ENCODE results near the gene SPCS3. TPM values are rescaled to one million over a fixed set of nuclear protein-coding genes. Genes with fewer than 3 reads are reported as not detected.

The SPCS3 gene
- total RNA-seq, 1 donor from 2014 or later = 225 TPM

- Histone ChIP-seq H4K20me1 (ENCODE audit: insufficient read depth, low read length) (no peaks in the 10 kb centered on the region), H3K36me3 (ENCODE audit: insufficient read depth, low read length) (no peaks in the 10 kb centered on the region), H3K27me3 (ENCODE audit: insufficient read depth, low read length) (no peaks in the 10 kb centered on the region), H3K9me3 (ENCODE audit: insufficient read depth, low read depth, low read length) (no peaks in the 10 kb centered on the region), H2AFZ (ENCODE audit: low read depth, low read length) (no peak overlapping the region), H3K4me1 (ENCODE audit: insufficient read depth, low read length) (peaks cover 13% of the 10 kb centered on the region), H3K27ac (ENCODE audit: low read depth, low read length) (no peak overlapping the region), H3K4me2 (ENCODE audit: low read length) (no peak overlapping the region), H3K4me3 (ENCODE audit: insufficient read depth, low read depth, low read length) (no peak overlapping the region), H3K79me2 (ENCODE audit: insufficient read depth, low read length) (no peaks in the 10 kb centered on the region), H3K9ac (ENCODE audit: low read length) (no peak overlapping the region)
- no peak overlapping the region for H3K4me3 Mint-ChIP-seq (ENCODE audit: unreplicated experiment)
- TF ChIP-seq CTCF (IDR thresholded peaks at IDR 0.05; ENCODE audit: insufficient read depth, low read depth, low read length) (no peak), EZH2 (IDR thresholded peaks at IDR 0.05; ENCODE audit: insufficient read depth, low read length) (no peak)
- no peaks in the 10 kb centered on the region for H3K27me3 Mint-ChIP-seq (ENCODE audit: low read depth, unreplicated experiment)
- no peaks in the 10 kb centered on the region for H3K36me3 Mint-ChIP-seq (ENCODE audit: low read depth, unreplicated experiment)
- DNase-seq (ENCODE audit: low read depth) (no peak), FAIRE-seq (no peak)
- H3K4me1 Mint-ChIP-seq (ENCODE audit: low read depth, unreplicated experiment) = peaks cover 17% of the 10 kb centered on the region
- peaks cover under 1% of the 10 kb centered on the region for H3K9me3 Mint-ChIP-seq (ENCODE audit: unreplicated experiment)
- no peak overlapping the region for H3K27ac Mint-ChIP-seq (ENCODE audit: unreplicated experiment)
Observed at GRCh38 chr4:176298664-176299063, 21.1 kb upstream of the SPCS3 start.

- Histone ChIP-seq H3K4me1 (ENCODE audit: insufficient read depth, low read length) (peaks cover 13% of the 10 kb centered on the region), H3K9ac (ENCODE audit: low read length) (no peak overlapping the region), H4K20me1 (ENCODE audit: insufficient read depth, low read length) (no peaks in the 10 kb centered on the region), H3K27me3 (ENCODE audit: insufficient read depth, low read length) (no peaks in the 10 kb centered on the region), H3K79me2 (ENCODE audit: insufficient read depth, low read length) (no peaks in the 10 kb centered on the region), H2AFZ (ENCODE audit: low read depth, low read length) (no peak overlapping the region), H3K4me2 (ENCODE audit: low read length) (no peak overlapping the region), H3K4me3 (ENCODE audit: insufficient read depth, low read depth, low read length) (no peak overlapping the region), H3K36me3 (ENCODE audit: insufficient read depth, low read length) (no peaks in the 10 kb centered on the region), H3K9me3 (ENCODE audit: insufficient read depth, low read depth, low read length) (no peaks in the 10 kb centered on the region), H3K27ac (ENCODE audit: low read depth, low read length) (no peak overlapping the region)
- no peaks in the 10 kb centered on the region for H3K36me3 Mint-ChIP-seq (ENCODE audit: low read depth, unreplicated experiment)
- H3K27me3 Mint-ChIP-seq (ENCODE audit: low read depth, unreplicated experiment) = no peaks in the 10 kb centered on the region
- no peak overlapping the region for H3K27ac Mint-ChIP-seq (ENCODE audit: unreplicated experiment)
- no peak for TF ChIP-seq CTCF (IDR thresholded peaks at IDR 0.05; ENCODE audit: insufficient read depth, low read depth, low read length)
- DNase-seq (ENCODE audit: low read depth) = no peak
- no peak overlapping the region for H3K4me3 Mint-ChIP-seq (ENCODE audit: unreplicated experiment)
- peaks cover 2% of the 10 kb centered on the region for H3K9me3 Mint-ChIP-seq (ENCODE audit: unreplicated experiment)
- peaks cover 27% of the 10 kb centered on the region for H3K4me1 Mint-ChIP-seq (ENCODE audit: low read depth, unreplicated experiment)
- no peak for FAIRE-seq
Observed at GRCh38 chr4:176300036-176300435, 19.7 kb upstream of the SPCS3 start.

GRCh38 chr4:176300565-176300964, 19.2 kb upstream of the SPCS3 start:
- H3K27ac Mint-ChIP-seq (ENCODE audit: unreplicated experiment) = no peak overlapping the region
- no peak overlapping the region for H3K9ac ChIP-seq (ENCODE audit: low read length)
- no peak overlapping the region for H2AFZ ChIP-seq (ENCODE audit: low read depth, low read length)
- no peaks in the 10 kb centered on the region for H3K9me3 ChIP-seq (ENCODE audit: insufficient read depth, low read depth, low read length)
- H3K79me2 ChIP-seq (ENCODE audit: insufficient read depth, low read length) = no peaks in the 10 kb centered on the region
- H3K4me3 ChIP-seq (ENCODE audit: insufficient read depth, low read depth, low read length) = no peak overlapping the region
- H3K4me1 Mint-ChIP-seq (ENCODE audit: low read depth, unreplicated experiment) = peaks cover 27% of the 10 kb centered on the region
- H3K4me1 ChIP-seq (ENCODE audit: insufficient read depth, low read length) = peaks cover 13% of the 10 kb centered on the region
- H3K4me2 ChIP-seq (ENCODE audit: low read length) = no peak overlapping the region
- no peak overlapping the region for H3K4me3 Mint-ChIP-seq (ENCODE audit: unreplicated experiment)
- H3K36me3 ChIP-seq (ENCODE audit: insufficient read depth, low read length) = no peaks in the 10 kb centered on the region
- no peaks in the 10 kb centered on the region for H3K36me3 Mint-ChIP-seq (ENCODE audit: low read depth, unreplicated experiment)
- TF ChIP-seq CTCF (IDR thresholded peaks at IDR 0.05; ENCODE audit: insufficient read depth, low read depth, low read length) (no peak), EZH2 (IDR thresholded peaks at IDR 0.05; ENCODE audit: insufficient read depth, low read length) (no peak)
- H3K9me3 Mint-ChIP-seq (ENCODE audit: unreplicated experiment) = peaks cover 2% of the 10 kb centered on the region
- no peaks in the 10 kb centered on the region for H3K27me3 Mint-ChIP-seq (ENCODE audit: low read depth, unreplicated experiment)
- DNase-seq (ENCODE audit: low read depth) (no peak), FAIRE-seq (no peak)
- no peaks in the 10 kb centered on the region for H4K20me1 ChIP-seq (ENCODE audit: insufficient read depth, low read length)
- no peak overlapping the region for H3K27ac ChIP-seq (ENCODE audit: low read depth, low read length)
- no peaks in the 10 kb centered on the region for H3K27me3 ChIP-seq (ENCODE audit: insufficient read depth, low read length)
